GM12801 (cell line): ENCODE measurements around the gene SMAP1.

Experiments
- CTCF ChIP-seq: IDR thresholded peaks from one replicate; pipeline ENCODE4 v1.5.1; 2011; ENCODE audit warnings: control low read depth; ENCODE audit not compliant: insufficient read length; ENCODE audit errors: extremely low read depth

SMAP1 gene

GRCh38 chr6:70863343-70863742, 195.7 kb downstream of the SMAP1 start:
- no peak for TF ChIP-seq CTCF

- no peak for TF ChIP-seq CTCF
These were observed 196.7 kb downstream of the SMAP1 start for GRCh38 chr6:70864401-70864800.

- no peak for TF ChIP-seq CTCF
These were observed 204.8 kb downstream of the SMAP1 start for GRCh38 chr6:70872469-70872868.

GRCh38 chr6:70874181-70874913, 206.7 kb downstream of the SMAP1 start:
- no peak for TF ChIP-seq CTCF

GRCh38 chr6:70879496-70879895, 211.8 kb downstream of the SMAP1 start:
- no peak for TF ChIP-seq CTCF

- no peak for TF ChIP-seq CTCF
These were observed 216.6 kb downstream of the SMAP1 start for GRCh38 chr6:70884074-70884983.

- TF ChIP-seq CTCF, result no peak
These were observed 218.4 kb downstream of the SMAP1 start for GRCh38 chr6:70886071-70886470.
